ENCODE data around the gene TBC1D25.

Gene TBC1D25

GRCh38 chrX:48606091-48606490 lies 66.6 kb downstream of the TBC1D25 start:
- DNase-seq: no peak

GRCh38 chrX:48611703-48612102 lies 72.2 kb downstream of the TBC1D25 start:
- DNase-seq: no peak

All from NCI-H446 (cell line).